ENCODE data around the gene LTBP4.

Gene LTBP4

GRCh38 chr19:40603389-40604170, 2.4 kb downstream of the LTBP4 start (continued):
- TF ChIP-seq OVOL3 (tag by site-specific recombination; IDR thresholded peaks at IDR 0.05), result no peak
- TF ChIP-seq ZBTB8A (tag by site-specific recombination; IDR thresholded peaks at IDR 0.05), result peak; percentile 94; the same call in 1 of the 2 replicates
- TF ChIP-seq ZNF214 (tag by site-specific recombination; IDR thresholded peaks at IDR 0.05; ENCODE audit: borderline replicate concordance), result no peak
- peak; percentile 94 for TF ChIP-seq SP7 (tag by site-specific recombination; IDR thresholded peaks at IDR 0.05)
- no peak for TF ChIP-seq GLI4 (tag by site-specific recombination; IDR thresholded peaks at IDR 0.05)
- TF ChIP-seq, protein P1, sequence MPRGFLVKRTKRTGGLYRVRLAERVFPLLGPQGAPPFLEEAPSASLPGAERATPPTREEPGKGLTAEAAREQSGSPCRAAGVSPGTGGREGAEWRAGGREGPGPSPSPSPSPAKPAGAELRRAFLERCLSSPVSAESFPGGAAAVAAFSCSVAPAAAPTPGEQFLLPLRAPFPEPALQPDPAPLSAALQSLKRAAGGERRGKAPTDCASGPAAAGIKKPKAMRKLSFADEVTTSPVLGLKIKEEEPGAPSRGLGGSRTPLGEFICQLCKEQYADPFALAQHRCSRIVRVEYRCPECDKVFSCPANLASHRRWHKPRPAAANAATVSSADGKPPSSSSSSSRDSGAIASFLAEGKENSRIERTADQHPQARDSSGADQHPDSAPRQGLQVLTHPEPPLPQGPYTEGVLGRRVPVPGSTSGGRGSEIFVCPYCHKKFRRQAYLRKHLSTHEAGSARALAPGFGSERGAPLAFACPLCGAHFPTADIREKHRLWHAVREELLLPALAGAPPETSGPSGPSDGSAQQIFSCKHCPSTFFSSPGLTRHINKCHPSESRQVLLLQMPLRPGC (tag by site-specific recombination; IDR thresholded peaks at IDR 0.05), result peak; percentile 42; the same call in 1 of the 2 replicates
- TF ChIP-seq ZNF394 (tag by site-specific recombination; IDR thresholded peaks at IDR 0.05; ENCODE audit: borderline replicate concordance), result peak; percentile 68; the same call in 1 of the 2 replicates
- TF ChIP-seq HOXD13 (CRISPR knock-in tag; IDR thresholded peaks at IDR 0.05; ENCODE audit: borderline replicate concordance), result no peak
- no peak for TF ChIP-seq ZNF792 (tag by site-specific recombination; IDR thresholded peaks at IDR 0.05)
- TF ChIP-seq GFI1B (tag by site-specific recombination; IDR thresholded peaks at IDR 0.05), result no peak
- TF ChIP-seq ZNF510 (tag by site-specific recombination; IDR thresholded peaks at IDR 0.05; ENCODE audit: insufficient replicate concordance), result no peak
- 0 out of 2 replicates have a peak, but pooled peaks have one; percentile 24 for TF ChIP-seq PRDM1 (tag by site-specific recombination; IDR thresholded peaks at IDR 0.05)
- no peak for TF ChIP-seq ZNF132 (tag by site-specific recombination; IDR thresholded peaks at IDR 0.05; ENCODE audit: borderline replicate concordance)
- TF ChIP-seq ZNF169 (tag by site-specific recombination; IDR thresholded peaks at IDR 0.05), result no peak
- TF ChIP-seq, protein P2, sequence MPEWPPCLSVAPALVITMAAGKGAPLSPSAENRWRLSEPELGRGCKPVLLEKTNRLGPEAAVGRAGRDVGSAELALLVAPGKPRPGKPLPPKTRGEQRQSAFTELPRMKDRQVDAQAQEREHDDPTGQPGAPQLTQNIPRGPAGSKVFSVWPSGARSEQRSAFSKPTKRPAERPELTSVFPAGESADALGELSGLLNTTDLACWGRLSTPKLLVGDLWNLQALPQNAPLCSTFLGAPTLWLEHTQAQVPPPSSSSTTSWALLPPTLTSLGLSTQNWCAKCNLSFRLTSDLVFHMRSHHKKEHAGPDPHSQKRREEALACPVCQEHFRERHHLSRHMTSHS (tag by site-specific recombination; IDR thresholded peaks at IDR 0.05), result no peak
- no peak for TF ChIP-seq ZNF513 (tag by site-specific recombination; IDR thresholded peaks at IDR 0.05)
- no peak for TF ChIP-seq ZNF830 (tag by site-specific recombination; IDR thresholded peaks at IDR 0.05; ENCODE audit: low read depth)
- peak; percentile 100 for TF ChIP-seq SP2 (tag by site-specific recombination; IDR thresholded peaks at IDR 0.05)
- peak; percentile 85 for TF ChIP-seq ZNF561 (tag by site-specific recombination; IDR thresholded peaks at IDR 0.05; ENCODE audit: borderline replicate concordance)
- TF ChIP-seq EGR2 (tag by site-specific recombination; IDR thresholded peaks at IDR 0.05; ENCODE audit: low read depth), result peak; percentile 67; the same call in 1 of the 2 replicates
- TF ChIP-seq ZFHX2 (tag by site-specific recombination; conservative IDR thresholded peaks at IDR 0.05), result no peak; the same call in 1 of the 2 replicates

DNA sequence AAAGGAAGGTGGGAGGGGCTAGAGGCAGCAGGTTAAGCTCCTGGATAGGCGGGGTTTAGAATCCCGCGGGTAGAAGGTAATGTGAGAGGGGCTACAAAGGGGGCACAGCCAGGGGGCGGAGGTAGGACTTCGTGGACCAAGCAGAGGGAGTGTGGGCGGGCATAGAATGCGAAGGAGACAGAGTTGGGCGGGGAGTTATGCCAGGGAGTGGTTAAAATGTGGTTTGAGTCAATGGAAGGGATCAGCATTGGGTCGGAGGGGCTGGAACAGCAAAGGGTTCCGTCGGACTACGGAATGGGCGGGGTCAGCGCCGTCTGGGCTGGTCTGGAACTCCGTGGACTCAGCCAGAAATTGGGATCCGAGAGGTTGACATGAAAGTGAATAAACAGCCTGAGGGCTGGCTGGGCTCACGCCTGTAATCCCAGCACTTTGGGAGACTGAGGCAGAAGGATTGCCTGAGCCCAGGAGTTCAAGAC, 3.0 kb downstream of the LTBP4 start:
- POLR2A ChIA-PET, result interaction anchor here (0.5 to 5.1 kb wide), 33 partner anchors 9 to 835 kb away, joined by 3 to 60 read pairs (median 6); partner anchors contain the start of genes ACTMAP, BLVRB, C19orf47 and DMAC2
- H3K4me1 ChIP-seq (ENCODE audit: control insufficient read depth, insufficient read depth, low read length), result peaks cover 55% of the 10 kb centered on the region
- CTCF ChIA-PET, result interaction anchor here (0.6 to 20.7 kb wide), 28 partner anchors 9 to 775 kb away, joined by 3 to 470 read pairs (median 6); partner anchors contain the start of genes BLVRB and SPTBN4
- H3K9me3 ChIP-seq (ENCODE audit: control insufficient read depth, insufficient read depth, low read depth, low read length), result no peaks in the 10 kb centered on the region
- no peak overlapping the region for H3K4me3 ChIP-seq (ENCODE audit: low read depth, low read length)
- H3K27ac ChIP-seq (ENCODE audit: extremely low read depth, low read depth, low read length), result no peak overlapping the region
- no peaks in the 10 kb centered on the region for H3K36me3 ChIP-seq (ENCODE audit: control insufficient read depth in 2 of 2, insufficient read depth in 1 of 2, low read length in 2 of 2)
- TF ChIP-seq, protein P3, sequence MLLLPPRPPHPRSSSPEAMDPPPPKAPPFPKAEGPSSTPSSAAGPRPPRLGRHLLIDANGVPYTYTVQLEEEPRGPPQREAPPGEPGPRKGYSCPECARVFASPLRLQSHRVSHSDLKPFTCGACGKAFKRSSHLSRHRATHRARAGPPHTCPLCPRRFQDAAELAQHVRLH (tag by site-specific recombination; IDR thresholded peaks at IDR 0.05), result peak; percentile 97
- TF ChIP-seq ZNF16 (tag by site-specific recombination; IDR thresholded peaks at IDR 0.05; ENCODE audit: low read depth), result 0 out of 2 replicates have a peak, but pooled peaks have one; percentile 16
- TF ChIP-seq, protein P4, sequence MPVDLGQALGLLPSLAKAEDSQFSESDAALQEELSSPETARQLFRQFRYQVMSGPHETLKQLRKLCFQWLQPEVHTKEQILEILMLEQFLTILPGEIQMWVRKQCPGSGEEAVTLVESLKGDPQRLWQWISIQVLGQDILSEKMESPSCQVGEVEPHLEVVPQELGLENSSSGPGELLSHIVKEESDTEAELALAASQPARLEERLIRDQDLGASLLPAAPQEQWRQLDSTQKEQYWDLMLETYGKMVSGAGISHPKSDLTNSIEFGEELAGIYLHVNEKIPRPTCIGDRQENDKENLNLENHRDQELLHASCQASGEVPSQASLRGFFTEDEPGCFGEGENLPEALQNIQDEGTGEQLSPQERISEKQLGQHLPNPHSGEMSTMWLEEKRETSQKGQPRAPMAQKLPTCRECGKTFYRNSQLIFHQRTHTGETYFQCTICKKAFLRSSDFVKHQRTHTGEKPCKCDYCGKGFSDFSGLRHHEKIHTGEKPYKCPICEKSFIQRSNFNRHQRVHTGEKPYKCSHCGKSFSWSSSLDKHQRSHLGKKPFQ (tag by site-specific recombination; IDR thresholded peaks at IDR 0.05), result peak; percentile 21; the same call in 1 of the 2 replicates
- TF ChIP-seq, protein P5, sequence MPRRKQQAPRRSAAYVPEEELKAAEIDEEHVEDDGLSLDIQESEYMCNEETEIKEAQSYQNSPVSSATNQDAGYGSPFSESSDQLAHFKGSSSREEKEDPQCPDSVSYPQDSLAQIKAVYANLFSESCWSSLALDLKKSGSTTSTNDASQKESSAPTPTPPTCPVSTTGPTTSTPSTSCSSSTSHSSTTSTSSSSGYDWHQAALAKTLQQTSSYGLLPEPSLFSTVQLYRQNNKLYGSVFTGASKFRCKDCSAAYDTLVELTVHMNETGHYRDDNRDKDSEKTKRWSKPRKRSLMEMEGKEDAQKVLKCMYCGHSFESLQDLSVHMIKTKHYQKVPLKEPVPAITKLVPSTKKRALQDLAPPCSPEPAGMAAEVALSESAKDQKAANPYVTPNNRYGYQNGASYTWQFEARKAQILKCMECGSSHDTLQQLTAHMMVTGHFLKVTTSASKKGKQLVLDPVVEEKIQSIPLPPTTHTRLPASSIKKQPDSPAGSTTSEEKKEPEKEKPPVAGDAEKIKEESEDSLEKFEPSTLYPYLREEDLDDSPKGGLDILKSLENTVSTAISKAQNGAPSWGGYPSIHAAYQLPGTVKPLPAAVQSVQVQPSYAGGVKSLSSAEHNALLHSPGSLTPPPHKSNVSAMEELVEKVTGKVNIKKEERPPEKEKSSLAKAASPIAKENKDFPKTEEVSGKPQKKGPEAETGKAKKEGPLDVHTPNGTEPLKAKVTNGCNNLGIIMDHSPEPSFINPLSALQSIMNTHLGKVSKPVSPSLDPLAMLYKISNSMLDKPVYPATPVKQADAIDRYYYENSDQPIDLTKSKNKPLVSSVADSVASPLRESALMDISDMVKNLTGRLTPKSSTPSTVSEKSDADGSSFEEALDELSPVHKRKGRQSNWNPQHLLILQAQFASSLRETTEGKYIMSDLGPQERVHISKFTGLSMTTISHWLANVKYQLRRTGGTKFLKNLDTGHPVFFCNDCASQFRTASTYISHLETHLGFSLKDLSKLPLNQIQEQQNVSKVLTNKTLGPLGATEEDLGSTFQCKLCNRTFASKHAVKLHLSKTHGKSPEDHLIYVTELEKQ (tag by site-specific recombination; IDR thresholded peaks at IDR 0.05; ENCODE audit: borderline replicate concordance), result no peak
- TF ChIP-seq EGR2 (tag by site-specific recombination; IDR thresholded peaks at IDR 0.05; ENCODE audit: low read depth), result peak; percentile 99
- no peak for TF ChIP-seq ZNF701 (tag by site-specific recombination; IDR thresholded peaks at IDR 0.05)
